Measurements from ENCODE around the gene ZNF143. TPM values are rescaled to one million over a fixed set of nuclear protein-coding genes. Genes with fewer than 3 reads are reported as not detected.
A peak's percentile ranks its signal among the peaks of the same experiment; 100 is the strongest.

Gene ZNF143
- total and polyA plus RNA-seq, 5 donors from 2014 or later = 32.4 to 45.6 (median 36.4) TPM

DNA sequence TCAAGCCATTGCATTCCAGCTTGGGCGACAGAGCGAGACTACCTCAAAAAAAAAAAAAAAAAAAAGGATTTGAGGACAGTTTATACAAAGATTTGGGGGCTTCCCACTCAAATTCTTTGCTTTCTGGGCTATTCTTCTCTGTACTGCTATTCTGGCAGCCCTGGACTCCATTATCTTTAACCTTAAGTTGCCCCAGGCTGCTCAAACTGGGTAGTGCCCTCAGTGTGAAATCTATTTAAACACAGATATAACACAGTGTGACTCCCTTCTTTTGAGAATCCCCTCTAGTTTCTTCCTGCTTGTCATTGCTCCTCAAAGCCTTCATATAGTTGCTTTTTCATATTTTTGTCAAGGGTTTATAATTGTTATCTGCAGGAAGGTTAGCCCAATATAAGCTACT lies 63.2 kb downstream of the ZNF143 start:
- Mint-ChIP-seq H3K4me1 (peaks cover 0 to 2% (median 0%) of the 10 kb centered on the region in 4 donors), H3K36me3 (peaks cover 33% of the 10 kb centered on the region), H3K4me3 (no peak overlapping the region)

DNA sequence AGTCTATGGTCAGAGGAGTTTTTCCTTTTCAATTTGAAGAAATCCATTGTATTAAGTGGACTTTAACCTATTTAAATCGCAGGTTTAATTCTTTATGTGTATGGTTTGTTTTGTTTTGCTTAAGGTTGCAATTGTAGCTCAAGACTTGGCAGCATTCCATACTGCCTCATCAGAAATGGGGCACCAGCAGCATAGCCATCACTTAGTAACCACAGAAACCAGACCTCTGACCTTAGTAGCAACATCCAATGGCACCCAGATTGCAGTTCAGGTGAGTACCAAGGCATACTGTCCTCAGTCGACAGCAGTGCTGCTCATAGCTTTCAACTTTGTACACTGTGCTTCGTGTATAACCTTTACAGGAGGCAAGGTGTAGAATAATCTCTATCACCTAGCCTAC lies 64.3 kb downstream of the ZNF143 start:
- no peaks in the 10 kb centered on the region for H3K27me3 ChIP-seq (ENCODE audit: control insufficient read depth, insufficient read depth, low read length)
- H3K4me3 ChIP-seq (ENCODE audit: low read depth, low read length) = no peak overlapping the region
- H3K27me3 Mint-ChIP-seq = no peaks in the 10 kb centered on the region
- H3K9me3 ChIP-seq (ENCODE audit: control insufficient read depth in 2 of 2, low read length in 2 of 2) = no peaks in the 10 kb centered on the region
- H3K4me1 ChIP-seq (ENCODE audit: control insufficient read depth, insufficient read depth, low read length, poor library complexity, severe bottlenecking) = peaks cover 6% of the 10 kb centered on the region
- no peak overlapping the region for H3K27ac Mint-ChIP-seq
- DNase-seq = no peak
- H3K27ac ChIP-seq (ENCODE audit: insufficient read depth, low read length, poor library complexity, severe bottlenecking) = no peak overlapping the region
- H3K36me3 Mint-ChIP-seq = peaks cover 28% of the 10 kb centered on the region
- H3K36me3 ChIP-seq (ENCODE audit: control insufficient read depth, insufficient read depth, low read length) = peaks cover 36% of the 10 kb centered on the region
- H3K9me3 Mint-ChIP-seq = no peaks in the 10 kb centered on the region
- H3K4me3 Mint-ChIP-seq = peak overlapping the region in 1 of 4 donors; percentile 83
- no peak for ATAC-seq (ENCODE audit: low read depth in 2 of 2)
- peaks cover 0 to 2% (median 0%) of the 10 kb centered on the region in 4 donors for H3K4me1 Mint-ChIP-seq

More for the DNA sequence above, 63.2 kb downstream of the ZNF143 start:
- H3K4me1 ChIP-seq (ENCODE audit: control insufficient read depth, insufficient read depth, low read length, poor library complexity, severe bottlenecking) = peaks cover under 1% of the 10 kb centered on the region
- no peak for DNase-seq
- Mint-ChIP-seq H3K27ac (no peak overlapping the region), H3K27me3 (no peaks in the 10 kb centered on the region), H3K9me3 (no peaks in the 10 kb centered on the region)
- H3K27me3 ChIP-seq (ENCODE audit: control insufficient read depth, insufficient read depth, low read length) = no peaks in the 10 kb centered on the region
- H3K9me3 ChIP-seq (ENCODE audit: control insufficient read depth in 2 of 2, low read length in 2 of 2) = no peaks in the 10 kb centered on the region
- no peak overlapping the region for H3K27ac ChIP-seq (ENCODE audit: insufficient read depth, low read length, poor library complexity, severe bottlenecking)
- peaks cover 35% of the 10 kb centered on the region for H3K36me3 ChIP-seq (ENCODE audit: control insufficient read depth, insufficient read depth, low read length)
- ATAC-seq (ENCODE audit: low read depth in 2 of 2) = no peak
- H3K4me3 ChIP-seq (ENCODE audit: low read depth, low read length) = no peak overlapping the region

DNA sequence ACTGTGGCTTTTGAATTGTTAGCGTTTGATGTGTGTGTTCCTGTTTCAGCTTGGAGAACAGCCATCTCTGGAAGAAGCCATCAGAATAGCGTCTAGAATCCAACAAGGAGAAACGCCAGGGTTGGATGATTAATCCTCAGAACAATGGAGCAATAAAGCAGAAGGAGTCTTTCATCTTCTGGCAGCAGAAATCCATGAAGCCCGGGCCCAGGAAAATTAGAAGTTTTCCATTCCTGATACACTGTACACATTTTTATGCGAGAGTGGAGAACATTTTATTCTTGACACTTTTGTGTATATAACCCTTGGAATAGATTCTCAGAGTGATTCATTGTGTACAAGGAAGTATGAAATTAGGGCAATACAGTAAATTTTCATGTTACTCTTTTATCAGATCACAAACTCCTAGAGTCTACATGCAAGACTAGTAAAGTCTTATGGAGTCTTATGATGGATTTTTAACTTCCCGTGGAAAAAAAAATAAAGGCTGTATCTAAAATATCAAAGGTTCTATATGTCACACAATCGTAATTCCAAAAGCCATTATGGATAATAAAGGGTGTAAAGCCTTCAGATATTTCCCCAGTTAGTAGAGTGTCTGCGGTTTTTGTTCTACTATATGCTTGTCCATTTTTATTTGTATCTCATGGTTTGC lies 66.8 kb downstream of the ZNF143 start:
- H3K4me1 Mint-ChIP-seq = peaks cover 0 to 2% (median 0%) of the 10 kb centered on the region in 4 donors
- H3K9me3 Mint-ChIP-seq = no peaks in the 10 kb centered on the region
- Histone ChIP-seq H3K9me3 (ENCODE audit: control insufficient read depth in 2 of 2, low read length in 2 of 2) (no peaks in the 10 kb centered on the region), H3K4me3 (ENCODE audit: low read depth, low read length) (no peak overlapping the region), H3K36me3 (ENCODE audit: control insufficient read depth, insufficient read depth, low read length) (peaks cover 28% of the 10 kb centered on the region), H3K4me1 (ENCODE audit: control insufficient read depth, insufficient read depth, low read length, poor library complexity, severe bottlenecking) (peaks cover 6% of the 10 kb centered on the region), H3K27ac (ENCODE audit: insufficient read depth, low read length, poor library complexity, severe bottlenecking) (no peak overlapping the region), H3K27me3 (ENCODE audit: control insufficient read depth, insufficient read depth, low read length) (no peaks in the 10 kb centered on the region)
- H3K36me3 Mint-ChIP-seq = peaks cover 21% of the 10 kb centered on the region
- ATAC-seq (ENCODE audit: low read depth in 2 of 2) = no peak
- H3K27me3 Mint-ChIP-seq = no peaks in the 10 kb centered on the region
- no peak overlapping the region for H3K27ac Mint-ChIP-seq
- no peak for DNase-seq
- H3K4me3 Mint-ChIP-seq = no peak overlapping the region

DNA sequence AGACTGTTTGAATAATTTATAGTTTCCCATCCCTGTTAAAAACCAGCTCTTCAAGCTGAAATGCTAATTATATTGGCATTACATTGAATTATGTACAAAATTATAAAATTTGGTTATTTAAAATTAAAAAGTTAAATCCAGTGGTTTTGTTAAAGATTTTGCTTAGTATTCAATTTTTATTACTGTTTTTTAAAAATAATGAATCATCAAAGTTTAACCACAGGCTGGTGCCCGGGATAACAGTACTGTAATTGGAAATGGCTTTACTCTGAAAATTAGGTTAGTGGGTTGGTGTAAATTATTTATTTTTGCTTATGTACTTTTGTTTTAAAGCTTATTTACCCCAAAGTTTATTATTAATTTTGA lies 67.3 kb downstream of the ZNF143 start:
- no peak for ATAC-seq (ENCODE audit: low read depth in 2 of 2)
- Mint-ChIP-seq H3K4me1 (peaks cover 0 to 2% (median 0%) of the 10 kb centered on the region in 4 donors), H3K27ac (no peak overlapping the region), H3K27me3 (no peaks in the 10 kb centered on the region), H3K4me3 (no peak overlapping the region), H3K9me3 (no peaks in the 10 kb centered on the region), H3K36me3 (peaks cover 19% of the 10 kb centered on the region)
- DNase-seq = no peak
- no peak overlapping the region for H3K4me3 ChIP-seq (ENCODE audit: low read depth, low read length)
- H3K27me3 ChIP-seq (ENCODE audit: control insufficient read depth, insufficient read depth, low read length) = no peaks in the 10 kb centered on the region
- H3K9me3 ChIP-seq (ENCODE audit: control insufficient read depth in 2 of 2, low read length in 2 of 2) = no peaks in the 10 kb centered on the region
- no peak overlapping the region for H3K27ac ChIP-seq (ENCODE audit: insufficient read depth, low read length, poor library complexity, severe bottlenecking)
- peaks cover 28% of the 10 kb centered on the region for H3K36me3 ChIP-seq (ENCODE audit: control insufficient read depth, insufficient read depth, low read length)
- H3K4me1 ChIP-seq (ENCODE audit: control insufficient read depth, insufficient read depth, low read length, poor library complexity, severe bottlenecking) = peaks cover 6% of the 10 kb centered on the region

DNA sequence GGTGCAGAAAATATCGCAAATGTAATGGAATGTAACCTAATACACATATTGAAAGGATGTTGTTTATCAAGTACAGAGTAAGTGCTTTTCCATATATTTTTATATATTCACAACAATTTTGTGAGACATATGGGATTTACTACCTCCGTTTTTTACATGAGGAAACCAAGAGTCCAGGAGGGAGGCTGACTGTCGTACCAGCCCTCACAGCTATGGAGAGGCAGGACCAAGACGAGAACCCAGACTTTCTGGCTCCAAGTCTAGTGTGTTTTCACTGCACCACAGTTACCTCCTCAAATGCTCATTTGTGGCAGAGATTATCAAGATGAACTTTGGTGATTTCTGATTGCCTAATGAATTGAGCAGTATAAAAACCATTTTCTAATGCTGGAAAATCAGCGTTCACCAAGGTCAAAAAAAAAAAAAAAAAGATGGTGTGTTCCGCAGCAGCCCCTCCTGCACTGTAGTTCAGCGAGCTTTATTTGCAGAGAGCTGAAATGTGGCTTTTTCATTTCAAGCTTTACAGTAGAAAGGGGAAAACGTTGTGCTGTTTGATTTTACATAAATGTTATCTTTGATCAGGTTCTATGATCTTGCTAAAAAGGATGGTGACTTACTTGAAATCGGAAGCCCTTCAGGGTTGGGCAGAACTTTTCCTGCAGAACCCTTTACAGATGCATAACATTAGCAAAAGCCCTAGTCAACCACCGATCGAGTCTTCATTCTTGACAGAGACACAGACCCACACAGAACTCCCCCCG lies 67.9 kb downstream of the ZNF143 start:
- peak overlapping the region in 2 of 3 donors; percentile 25 to 60 for H3K27ac Mint-ChIP-seq
- H3K4me3 Mint-ChIP-seq = peak overlapping the region in 3 of 4 donors; percentile 41 to 63 (median 54)
- no peaks in the 10 kb centered on the region for H3K9me3 Mint-ChIP-seq

DNA sequence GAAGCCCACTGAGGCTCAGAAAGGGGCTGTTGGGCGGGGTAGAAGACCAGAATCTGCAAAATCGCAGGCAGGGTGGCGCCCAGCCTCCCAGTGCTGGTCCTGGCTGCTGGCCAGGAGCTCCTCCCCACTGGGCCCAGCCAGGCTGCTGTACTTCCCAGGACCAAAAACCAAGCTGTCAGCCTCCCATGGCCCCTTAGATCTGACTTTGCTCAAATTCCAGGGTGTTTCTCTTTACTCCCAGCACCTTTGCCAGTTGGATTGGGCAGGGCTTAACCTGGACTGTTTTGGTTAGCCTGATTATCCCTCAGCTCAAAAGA lies 68.5 kb downstream of the ZNF143 start:
- ATAC-seq (ENCODE audit: low read depth in 2 of 2) = no peak
- no peak overlapping the region for H3K27ac ChIP-seq (ENCODE audit: insufficient read depth, low read length, poor library complexity, severe bottlenecking)
- peaks cover 6% of the 10 kb centered on the region for H3K4me1 ChIP-seq (ENCODE audit: control insufficient read depth, insufficient read depth, low read length, poor library complexity, severe bottlenecking)
- Mint-ChIP-seq H3K9me3 (no peaks in the 10 kb centered on the region), H3K36me3 (peaks cover 22% of the 10 kb centered on the region), H3K4me3 (peak overlapping the region in 1 of 4 donors; percentile 63), H3K27ac (peak overlapping the region in 1 of 3 donors; percentile 60), H3K4me1 (peaks cover 0 to 2% (median 0%) of the 10 kb centered on the region in 4 donors), H3K27me3 (no peaks in the 10 kb centered on the region)
- no peak for DNase-seq
- no peaks in the 10 kb centered on the region for H3K27me3 ChIP-seq (ENCODE audit: control insufficient read depth, insufficient read depth, low read length)
- H3K36me3 ChIP-seq (ENCODE audit: control insufficient read depth, insufficient read depth, low read length) = peaks cover 28% of the 10 kb centered on the region
- no peaks in the 10 kb centered on the region for H3K9me3 ChIP-seq (ENCODE audit: control insufficient read depth in 2 of 2, low read length in 2 of 2)
- H3K4me3 ChIP-seq (ENCODE audit: low read depth, low read length) = no peak overlapping the region

More for the DNA sequence above, 67.9 kb downstream of the ZNF143 start:
- Mint-ChIP-seq H3K27me3 (no peaks in the 10 kb centered on the region), H3K36me3 (peaks cover 19% of the 10 kb centered on the region), H3K4me1 (peaks cover 0 to 2% (median 0%) of the 10 kb centered on the region in 4 donors)
- peak in 1 of 3 donors; percentile 10 for DNase-seq
- peak overlapping the region; percentile 47 for H3K27ac ChIP-seq (ENCODE audit: insufficient read depth, low read length, poor library complexity, severe bottlenecking)
- H3K4me1 ChIP-seq (ENCODE audit: control insufficient read depth, insufficient read depth, low read length, poor library complexity, severe bottlenecking) = peaks cover 6% of the 10 kb centered on the region
- no peaks in the 10 kb centered on the region for H3K27me3 ChIP-seq (ENCODE audit: control insufficient read depth, insufficient read depth, low read length)
- no peaks in the 10 kb centered on the region for H3K9me3 ChIP-seq (ENCODE audit: control insufficient read depth in 2 of 2, low read length in 2 of 2)
- peaks cover 28% of the 10 kb centered on the region for H3K36me3 ChIP-seq (ENCODE audit: control insufficient read depth, insufficient read depth, low read length)
- no peak for ATAC-seq (ENCODE audit: low read depth in 2 of 2)
- H3K4me3 ChIP-seq (ENCODE audit: low read depth, low read length) = peak overlapping the region; percentile 41

DNA sequence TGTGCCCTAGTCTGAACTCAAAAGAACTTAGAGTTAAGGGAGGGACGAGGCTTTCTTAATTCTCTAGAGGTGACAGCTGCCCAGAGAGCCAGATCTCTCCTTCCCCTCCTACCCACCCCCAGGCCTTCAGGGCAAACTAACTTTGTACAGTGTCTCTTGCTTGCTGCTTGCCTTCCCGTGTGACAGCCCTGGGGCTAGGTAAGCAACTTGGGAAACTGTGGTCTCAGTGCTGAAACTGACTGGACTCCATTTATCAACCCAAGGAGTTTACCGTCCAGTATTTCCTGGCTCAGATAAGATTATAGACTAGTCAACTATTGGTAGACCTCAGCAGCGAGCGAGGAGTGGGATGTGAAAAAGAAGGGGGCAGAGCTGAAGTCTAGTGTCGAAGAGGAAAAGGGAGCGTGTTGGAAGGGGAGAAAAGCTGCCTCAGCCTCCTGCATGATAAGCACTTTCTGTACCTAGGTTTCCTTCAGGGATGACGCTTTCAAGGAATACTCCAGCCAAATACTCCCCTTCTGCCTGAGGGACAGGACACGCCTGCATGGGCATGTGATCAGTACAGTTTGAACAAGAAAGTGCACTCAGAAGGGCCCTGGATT lies 69.3 kb downstream of the ZNF143 start:
- peak overlapping the region in 1 of 3 donors; percentile 83 for H3K27ac Mint-ChIP-seq
- H3K4me3 Mint-ChIP-seq = no peak overlapping the region
- H3K9me3 Mint-ChIP-seq = no peaks in the 10 kb centered on the region

More for the DNA sequence above, 69.3 kb downstream of the ZNF143 start:
- DNase-seq (no peak), ATAC-seq (ENCODE audit: low read depth in 2 of 2) (no peak)
- H3K9me3 ChIP-seq (ENCODE audit: control insufficient read depth in 2 of 2, low read length in 2 of 2) = no peaks in the 10 kb centered on the region
- no peak overlapping the region for H3K4me3 ChIP-seq (ENCODE audit: low read depth, low read length)
- Mint-ChIP-seq H3K36me3 (peaks cover 19% of the 10 kb centered on the region), H3K27me3 (no peaks in the 10 kb centered on the region), H3K4me1 (peaks cover 0 to 2% (median 0%) of the 10 kb centered on the region in 4 donors)
- peaks cover 6% of the 10 kb centered on the region for H3K4me1 ChIP-seq (ENCODE audit: control insufficient read depth, insufficient read depth, low read length, poor library complexity, severe bottlenecking)
- H3K27me3 ChIP-seq (ENCODE audit: control insufficient read depth, insufficient read depth, low read length) = no peaks in the 10 kb centered on the region
- no peak overlapping the region for H3K27ac ChIP-seq (ENCODE audit: insufficient read depth, low read length, poor library complexity, severe bottlenecking)
- peaks cover 25% of the 10 kb centered on the region for H3K36me3 ChIP-seq (ENCODE audit: control insufficient read depth, insufficient read depth, low read length)

Measured in CD4-positive, CD25-positive, alpha-beta regulatory T cell (primary cell).